ENCODE results near the gene OPCML.

OPCML gene

GRCh38 chr11:132992838-132993631 lies 539.3 kb downstream of the OPCML start:
- no peak overlapping the region for H3K4me3 ChIP-seq (replicated peaks; ENCODE audit: low read depth, low read length)
- TF ChIP-seq, protein P1, sequence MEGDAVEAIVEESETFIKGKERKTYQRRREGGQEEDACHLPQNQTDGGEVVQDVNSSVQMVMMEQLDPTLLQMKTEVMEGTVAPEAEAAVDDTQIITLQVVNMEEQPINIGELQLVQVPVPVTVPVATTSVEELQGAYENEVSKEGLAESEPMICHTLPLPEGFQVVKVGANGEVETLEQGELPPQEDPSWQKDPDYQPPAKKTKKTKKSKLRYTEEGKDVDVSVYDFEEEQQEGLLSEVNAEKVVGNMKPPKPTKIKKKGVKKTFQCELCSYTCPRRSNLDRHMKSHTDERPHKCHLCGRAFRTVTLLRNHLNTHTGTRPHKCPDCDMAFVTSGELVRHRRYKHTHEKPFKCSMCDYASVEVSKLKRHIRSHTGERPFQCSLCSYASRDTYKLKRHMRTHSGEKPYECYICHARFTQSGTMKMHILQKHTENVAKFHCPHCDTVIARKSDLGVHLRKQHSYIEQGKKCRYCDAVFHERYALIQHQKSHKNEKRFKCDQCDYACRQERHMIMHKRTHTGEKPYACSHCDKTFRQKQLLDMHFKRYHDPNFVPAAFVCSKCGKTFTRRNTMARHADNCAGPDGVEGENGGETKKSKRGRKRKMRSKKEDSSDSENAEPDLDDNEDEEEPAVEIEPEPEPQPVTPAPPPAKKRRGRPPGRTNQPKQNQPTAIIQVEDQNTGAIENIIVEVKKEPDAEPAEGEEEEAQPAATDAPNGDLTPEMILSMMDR (IDR thresholded peaks at IDR 0.05; ENCODE audit: low read length, missing control alignments): no peak
- DNase-seq (ENCODE audit: low read depth): no peak

GRCh38 chr11:132988411-132988810 lies 543.9 kb downstream of the OPCML start:
- no peak overlapping the region for H3K4me3 ChIP-seq (replicated peaks; ENCODE audit: low read depth, low read length)
- no peak for DNase-seq (ENCODE audit: low read depth)
- TF ChIP-seq, protein P1 (IDR thresholded peaks at IDR 0.05; ENCODE audit: low read length, missing control alignments): no peak

- H3K4me3 ChIP-seq (replicated peaks; ENCODE audit: low read depth, low read length): no peak overlapping the region
- no peak for DNase-seq (ENCODE audit: low read depth)
- TF ChIP-seq, protein P1 (IDR thresholded peaks at IDR 0.05; ENCODE audit: low read length, missing control alignments): no peak
Observed at GRCh38 chr11:132987936-132988335, 544.4 kb downstream of the OPCML start.

GRCh38 chr11:132983641-132983978 lies 548.7 kb downstream of the OPCML start:
- TF ChIP-seq, protein P1 (IDR thresholded peaks at IDR 0.05; ENCODE audit: low read length, missing control alignments): no peak
- DNase-seq (ENCODE audit: low read depth): no peak
- no peak overlapping the region for H3K4me3 ChIP-seq (replicated peaks; ENCODE audit: low read depth, low read length)

- H3K4me3 ChIP-seq (replicated peaks; ENCODE audit: low read depth, low read length): no peak overlapping the region
- TF ChIP-seq, protein P1 (IDR thresholded peaks at IDR 0.05; ENCODE audit: low read length, missing control alignments): no peak
- no peak for DNase-seq (ENCODE audit: low read depth)
Observed at GRCh38 chr11:132982772-132983640, 549.3 kb downstream of the OPCML start.

- DNase-seq (ENCODE audit: low read depth): no peak
- no peak overlapping the region for H3K4me3 ChIP-seq (replicated peaks; ENCODE audit: low read depth, low read length)
- TF ChIP-seq, protein P1 (IDR thresholded peaks at IDR 0.05; ENCODE audit: low read length, missing control alignments): no peak
Observed at GRCh38 chr11:132981131-132981956, 551.0 kb downstream of the OPCML start.
